ENCODE measurements around the gene NEDD8. TPM values are rescaled to one million over a fixed set of nuclear protein-coding genes. Genes with fewer than 3 reads are reported as not detected.

Gene NEDD8
- total RNA-seq, 2 donors from 2014 or later = 126 to 150 TPM

GRCh38 chr14:24268225-24268624 is 36.1 kb upstream of the NEDD8 start:
- TF ChIP-seq CTCF (IDR thresholded peaks at IDR 0.05) = no peak
- Histone ChIP-seq H3K36me3 (peaks cover 7% of the 10 kb centered on the region), H3K4me1 (no peaks in the 10 kb centered on the region), H3K27ac (no peak overlapping the region), H3K4me3 (no peak overlapping the region), H3K9me3 (no peaks in the 10 kb centered on the region), H3K9ac (ENCODE audit: low read depth in 2 of 2, low read length in 2 of 2) (no peak overlapping the region), H3K27me3 (no peaks in the 10 kb centered on the region)
- no peak for DNase-seq
- intact Hi-C loops (cut with DNase I) = no loop called here

- Histone ChIP-seq H3K4me1 (no peaks in the 10 kb centered on the region), H3K27ac (no peak overlapping the region), H3K4me3 (no peak overlapping the region), H3K36me3 (peaks cover 7% of the 10 kb centered on the region), H3K27me3 (no peaks in the 10 kb centered on the region), H3K9ac (ENCODE audit: low read depth in 2 of 2, low read length in 2 of 2) (no peak overlapping the region), H3K9me3 (no peaks in the 10 kb centered on the region)
- intact Hi-C loops (cut with DNase I) = no loop called here
- TF ChIP-seq CTCF (IDR thresholded peaks at IDR 0.05) = no peak
- no peak for DNase-seq
Measured at GRCh38 chr14:24267516-24267915, 35.3 kb upstream of the NEDD8 start.

- H3K36me3 ChIP-seq = peaks cover 7% of the 10 kb centered on the region
- no peaks in the 10 kb centered on the region for H3K4me1 ChIP-seq
Measured at GRCh38 chr14:24266344-24267244, 34.4 kb upstream of the NEDD8 start.

GRCh38 chr14:24264298-24264697 is 32.1 kb upstream of the NEDD8 start:
- no peaks in the 10 kb centered on the region for H3K9me3 ChIP-seq
- H3K27ac ChIP-seq = no peak overlapping the region
- intact Hi-C loops (cut with DNase I) = no loop called here
- H3K4me3 ChIP-seq = no peak overlapping the region
- H3K36me3 ChIP-seq = peaks cover 7% of the 10 kb centered on the region
- H3K27me3 ChIP-seq = no peaks in the 10 kb centered on the region
- DNase-seq = no peak
- H3K9ac ChIP-seq (ENCODE audit: low read depth in 2 of 2, low read length in 2 of 2) = no peak overlapping the region
- no peaks in the 10 kb centered on the region for H3K4me1 ChIP-seq
- TF ChIP-seq CTCF (IDR thresholded peaks at IDR 0.05) = no peak

More at GRCh38 chr14:24266344-24267244, 34.4 kb upstream of the NEDD8 start:
- Histone ChIP-seq H3K4me3 (no peak overlapping the region), H3K27ac (no peak overlapping the region), H3K27me3 (no peaks in the 10 kb centered on the region), H3K9ac (ENCODE audit: low read depth in 2 of 2, low read length in 2 of 2) (no peak overlapping the region), H3K9me3 (no peaks in the 10 kb centered on the region)
- intact Hi-C loops (cut with DNase I) = no loop called here
- DNase-seq = no peak
- TF ChIP-seq CTCF (IDR thresholded peaks at IDR 0.05) = no peak

- no peak for TF ChIP-seq CTCF (IDR thresholded peaks at IDR 0.05)
- Histone ChIP-seq H3K9me3 (no peaks in the 10 kb centered on the region), H3K36me3 (peaks cover 7% of the 10 kb centered on the region), H3K27ac (no peak overlapping the region), H3K27me3 (no peaks in the 10 kb centered on the region), H3K9ac (ENCODE audit: low read depth in 2 of 2, low read length in 2 of 2) (no peak overlapping the region), H3K4me3 (no peak overlapping the region), H3K4me1 (no peaks in the 10 kb centered on the region)
- intact Hi-C loops (cut with DNase I) = no loop called here
- DNase-seq = no peak
Measured at GRCh38 chr14:24263848-24264247, 31.7 kb upstream of the NEDD8 start.
